IPS DF 6.9 (cell line): Measurements from ENCODE around the gene PPP1R10.
"Not testable (repeated sequence)": the region's sequence is repeated elsewhere in the genome, so short reads cannot be mapped to it uniquely, and the experiment has no call there.

Experiments
- DNase-seq: peaks from one replicate; pipeline ENCODE4 v3.0.0-alpha.2; 2013; ENCODE audit warnings: low read depth, low spot score
- H3K27ac ChIP-seq: one replicate; pipeline ENCODE4 v1.5.1; 2013; ENCODE audit warnings: low read length, control low read depth
- H3K27me3 ChIP-seq: 2 replicates; pipeline ENCODE4 v1.6.1; 2013; ENCODE audit warnings: mild to moderate bottlenecking, low read length; ENCODE audit not compliant: control insufficient read depth, insufficient read depth
- H3K36me3 ChIP-seq: 2 replicates; pipeline ENCODE4 v1.6.1; 2013; ENCODE audit warnings: low read length; ENCODE audit not compliant: control insufficient read depth, insufficient read depth
- H3K4me1 ChIP-seq: 2 replicates; pipeline ENCODE4 v1.6.1; 2013; ENCODE audit warnings: low read length; ENCODE audit not compliant: control insufficient read depth, insufficient read depth
- H3K4me3 ChIP-seq: 2 replicates; pipeline ENCODE4 v1.5.1; 2013; ENCODE audit warnings: mild to moderate bottlenecking, low read length
- H3K9me3 ChIP-seq: 2 replicates; pipeline ENCODE4 v1.6.1; 2013; ENCODE audit warnings: low read length, inconsistent platforms; ENCODE audit not compliant: control insufficient read depth, insufficient read depth
- WGBS: extraction: QIAGEN DNeasy Blood & Tissue Kit; methylation state at CpG from one replicate; pipeline ENCODE4 v1.1.7; 2013; ENCODE audit warnings: mixed read lengths, missing lambda C conversion rate; ENCODE audit not compliant: insufficient read length, insufficient coverage; 5-methylcytosine and 5-hydroxymethylcytosine counted together

PPP1R10 gene

GRCh38 chr6:30598912-30599624 lies 18.0 kb downstream of the PPP1R10 start:
- no peak for DNase-seq
- H3K4me3 ChIP-seq: no peak overlapping the region
- no peaks in the 10 kb centered on the region for H3K9me3 ChIP-seq
- H3K27ac ChIP-seq: no peak overlapping the region
- no peaks in the 10 kb centered on the region for H3K4me1 ChIP-seq
- peaks cover 36% of the 10 kb centered on the region for H3K36me3 ChIP-seq
- no peaks in the 10 kb centered on the region for H3K27me3 ChIP-seq
- WGBS: no CpG with 5 or more reads among the region's 12 CpGs

- H3K4me1 ChIP-seq, H3K27me3 ChIP-seq, H3K9me3 ChIP-seq, H3K27ac ChIP-seq, H3K4me3 ChIP-seq: not testable (repeated sequence)
- peak; percentile 82 for DNase-seq
- no CpG with 5 or more reads among the region's 15 CpGs for WGBS
- H3K36me3 ChIP-seq: peaks cover 21% of the 10 kb centered on the region
Observed at GRCh38 chr6:30597315-30598144, 19.5 kb downstream of the PPP1R10 start.

- no peaks in the 10 kb centered on the region for H3K27me3 ChIP-seq
- H3K4me3 ChIP-seq: no peak overlapping the region
- H3K36me3 ChIP-seq: peaks cover 22% of the 10 kb centered on the region
- no peaks in the 10 kb centered on the region for H3K9me3 ChIP-seq
- H3K4me1 ChIP-seq: no peaks in the 10 kb centered on the region
- H3K27ac ChIP-seq: no peak overlapping the region
- DNase-seq: no peak
- no CpG with 5 or more reads among the region's 1 CpG for WGBS
Observed at GRCh38 chr6:30592287-30592686, 24.8 kb downstream of the PPP1R10 start.

- H3K36me3 ChIP-seq: peaks cover 29% of the 10 kb centered on the region
- H3K4me3 ChIP-seq: no peak overlapping the region
- H3K27me3 ChIP-seq: no peaks in the 10 kb centered on the region
- H3K4me1 ChIP-seq: no peaks in the 10 kb centered on the region
- no peaks in the 10 kb centered on the region for H3K9me3 ChIP-seq
- H3K27ac ChIP-seq: no peak overlapping the region
- no peak for DNase-seq
- WGBS: no CpG with 5 or more reads among the region's 1 CpG
Observed at GRCh38 chr6:30591008-30591407, 26.0 kb downstream of the PPP1R10 start.

- Histone ChIP-seq H3K36me3 (peaks cover 34% of the 10 kb centered on the region), H3K4me1 (no peaks in the 10 kb centered on the region), H3K27me3 (no peaks in the 10 kb centered on the region), H3K9me3 (no peaks in the 10 kb centered on the region), H3K4me3 (no peak overlapping the region), H3K27ac (no peak overlapping the region)
- no CpG with 5 or more reads among the region's 8 CpGs for WGBS
- DNase-seq: no peak
Observed at GRCh38 chr6:30590509-30590908, 26.5 kb downstream of the PPP1R10 start.

- Histone ChIP-seq H3K27me3 (no peaks in the 10 kb centered on the region), H3K4me1 (no peaks in the 10 kb centered on the region), H3K9me3 (no peaks in the 10 kb centered on the region), H3K27ac (no peak overlapping the region), H3K36me3 (peaks cover 40% of the 10 kb centered on the region), H3K4me3 (no peak overlapping the region)
- DNase-seq: no peak
- no CpG with 5 or more reads among the region's 15 CpGs for WGBS
Observed at GRCh38 chr6:30589754-30590358, 27.2 kb downstream of the PPP1R10 start.

- Histone ChIP-seq H3K27me3 (no peaks in the 10 kb centered on the region), H3K27ac (no peak overlapping the region), H3K4me3 (no peak overlapping the region), H3K4me1 (no peaks in the 10 kb centered on the region), H3K36me3 (peaks cover 57% of the 10 kb centered on the region), H3K9me3 (no peaks in the 10 kb centered on the region)
- no CpG with 5 or more reads among the region's 5 CpGs for WGBS
- DNase-seq: no peak
Observed at GRCh38 chr6:30583921-30584320, 33.1 kb downstream of the PPP1R10 start.

- WGBS: no CpG with 5 or more reads among the region's 8 CpGs
- H3K36me3 ChIP-seq: peaks cover 29% of the 10 kb centered on the region
- DNase-seq: no peak
- H3K9me3 ChIP-seq: no peaks in the 10 kb centered on the region
- no peak overlapping the region for H3K4me3 ChIP-seq
- H3K4me1 ChIP-seq: no peaks in the 10 kb centered on the region
- H3K27me3 ChIP-seq: no peaks in the 10 kb centered on the region
- no peak overlapping the region for H3K27ac ChIP-seq
Observed at GRCh38 chr6:30578051-30578450, 39.0 kb downstream of the PPP1R10 start.

- DNase-seq: no peak
Observed at GRCh38 chr6:30573113-30573512, 43.9 kb downstream of the PPP1R10 start.

GRCh38 chr6:30572148-30572547 lies 44.9 kb downstream of the PPP1R10 start:
- no peak overlapping the region for H3K27ac ChIP-seq
- DNase-seq: no peak
- H3K27me3 ChIP-seq: no peaks in the 10 kb centered on the region
- no peaks in the 10 kb centered on the region; the same call in 1 of the 2 replicates for H3K4me1 ChIP-seq
- peak overlapping the region; percentile 94; the same call in 1 of the 2 replicates for H3K4me3 ChIP-seq
- no peaks in the 10 kb centered on the region for H3K9me3 ChIP-seq
- no peaks in the 10 kb centered on the region; the same call in 1 of the 2 replicates for H3K36me3 ChIP-seq

More at GRCh38 chr6:30573113-30573512, 43.9 kb downstream of the PPP1R10 start:
- no peaks in the 10 kb centered on the region; the same call in 1 of the 2 replicates for H3K4me1 ChIP-seq
- no peaks in the 10 kb centered on the region for H3K9me3 ChIP-seq
- H3K4me3 ChIP-seq: no peak overlapping the region
- H3K36me3 ChIP-seq: peaks cover 8% of the 10 kb centered on the region; the same call in 1 of the 2 replicates
- WGBS: no CpG with 5 or more reads among the region's 4 CpGs
- no peak overlapping the region for H3K27ac ChIP-seq
- no peaks in the 10 kb centered on the region for H3K27me3 ChIP-seq
